ACC112 (cell line): ENCODE results near the gene ZKSCAN7.
A peak's percentile ranks its signal among the peaks of the same experiment; 100 is the strongest.
"Not testable (repeated sequence)": the region's sequence is repeated elsewhere in the genome, so short reads cannot be mapped to it uniquely, and the experiment has no call there.

Experiments
- H2AFZ ChIP-seq: fragments of 200-600 bp; sonication (generic); one replicate; pipeline ENCODE4 v1.6.0; 2017; ENCODE audit warnings: antibody characterized with exemption, low read length; ENCODE audit not compliant: unreplicated experiment
- H3K27ac ChIP-seq: fragments of 200-600 bp; sonication (generic); 2 replicates; pipeline ENCODE4 v1.5.1; 2014; ENCODE audit warnings: low read depth, mild to moderate bottlenecking, antibody characterized with exemption, low read length, moderate library complexity
- H3K27me3 ChIP-seq: fragments of 200-600 bp; sonication (generic); 2 replicates; pipeline ENCODE4 v1.6.1; 2014; ENCODE audit warnings: mild to moderate bottlenecking, antibody characterized with exemption, low read length, moderate library complexity, mixed read lengths; ENCODE audit not compliant: insufficient read depth
- H3K36me3 ChIP-seq: fragments of 200-600 bp; sonication (generic); 2 replicates; pipeline ENCODE4 v1.6.1; 2016; ENCODE audit warnings: mild to moderate bottlenecking, antibody characterized with exemption, low read length, moderate library complexity, mixed read lengths; ENCODE audit not compliant: insufficient read depth
- H3K4me1 ChIP-seq: fragments of 200-600 bp; sonication (generic); one replicate; pipeline ENCODE4 v1.6.1; 2016; ENCODE audit warnings: low read length, mixed read lengths; ENCODE audit not compliant: insufficient read depth, unreplicated experiment, control insufficient read depth
- H3K4me3 ChIP-seq: fragments of 200-600 bp; sonication (generic); 2 replicates; pipeline ENCODE4 v1.5.1; 2014; ENCODE audit warnings: mild to moderate bottlenecking, low read depth, low read length
- H3K79me2 ChIP-seq: fragments of 200-600 bp; sonication (generic); one replicate; pipeline ENCODE4 v1.6.0; 2016; ENCODE audit warnings: low read length; ENCODE audit not compliant: control insufficient read depth, unreplicated experiment, insufficient read depth

Gene ZKSCAN7

GRCh38 chr3:44568561-44568960 is 13.6 kb downstream of the ZKSCAN7 start:
- H3K4me3 ChIP-seq = no peak overlapping the region
- H3K4me1 ChIP-seq = no peaks in the 10 kb centered on the region
- H3K27me3 ChIP-seq = no peaks in the 10 kb centered on the region
- H3K27ac ChIP-seq = no peak overlapping the region
- no peaks in the 10 kb centered on the region for H3K79me2 ChIP-seq
- peaks cover 61% of the 10 kb centered on the region for H3K36me3 ChIP-seq
- H2AFZ ChIP-seq = no peak overlapping the region

- Histone ChIP-seq H3K27me3 (no peaks in the 10 kb centered on the region), H3K4me3 (no peak overlapping the region), H3K36me3 (peaks cover 48% of the 10 kb centered on the region)
Observed at GRCh38 chr3:44571024-44571423, 16.0 kb downstream of the ZKSCAN7 start.

GRCh38 chr3:44576613-44577012 is 21.6 kb downstream of the ZKSCAN7 start:
- Histone ChIP-seq H2AFZ (no peak overlapping the region), H3K27ac (no peak overlapping the region), H3K4me1 (no peaks in the 10 kb centered on the region)

More at GRCh38 chr3:44571024-44571423, 16.0 kb downstream of the ZKSCAN7 start:
- Histone ChIP-seq H3K4me1 (no peaks in the 10 kb centered on the region), H3K79me2 (no peaks in the 10 kb centered on the region), H2AFZ (no peak overlapping the region), H3K27ac (no peak overlapping the region)

GRCh38 chr3:44577354-44577952 is 22.5 kb downstream of the ZKSCAN7 start:
- H3K4me3 ChIP-seq, H3K79me2 ChIP-seq, H3K36me3 ChIP-seq, H3K27me3 ChIP-seq, H3K27ac ChIP-seq, H2AFZ ChIP-seq, H3K4me1 ChIP-seq: not testable (repeated sequence)

More at GRCh38 chr3:44576613-44577012, 21.6 kb downstream of the ZKSCAN7 start:
- Histone ChIP-seq H3K27me3 (no peaks in the 10 kb centered on the region), H3K79me2 (no peaks in the 10 kb centered on the region), H3K36me3 (peaks cover 6% of the 10 kb centered on the region; the same call in 1 of the 2 replicates), H3K4me3 (no peak overlapping the region)

- H3K4me1 ChIP-seq, H3K79me2 ChIP-seq, H3K36me3 ChIP-seq, H3K27me3 ChIP-seq, H2AFZ ChIP-seq, H3K4me3 ChIP-seq, H3K27ac ChIP-seq: not testable (repeated sequence)
Observed at GRCh38 chr3:44578316-44578715, 23.3 kb downstream of the ZKSCAN7 start.

GRCh38 chr3:44578924-44579515 is 24.0 kb downstream of the ZKSCAN7 start:
- H3K27ac ChIP-seq, H3K36me3 ChIP-seq, H2AFZ ChIP-seq, H3K4me3 ChIP-seq, H3K27me3 ChIP-seq, H3K79me2 ChIP-seq, H3K4me1 ChIP-seq: not testable (repeated sequence)

- H3K4me3 ChIP-seq, H3K36me3 ChIP-seq, H3K79me2 ChIP-seq, H3K27ac ChIP-seq, H2AFZ ChIP-seq, H3K27me3 ChIP-seq, H3K4me1 ChIP-seq: not testable (repeated sequence)
Observed at GRCh38 chr3:44579749-44580148, 24.8 kb downstream of the ZKSCAN7 start.

GRCh38 chr3:44580971-44581370 is 26.0 kb downstream of the ZKSCAN7 start:
- not testable (repeated sequence) for H3K27me3 ChIP-seq, H3K4me1 ChIP-seq, H2AFZ ChIP-seq, H3K36me3 ChIP-seq, H3K27ac ChIP-seq, H3K4me3 ChIP-seq, H3K79me2 ChIP-seq

- H3K79me2 ChIP-seq = no peaks in the 10 kb centered on the region
- H3K4me3 ChIP-seq = peak within 1 kb of the TSS; percentile 85
- peaks cover 28% of the 10 kb centered on the region for H3K36me3 ChIP-seq
- H3K4me1 ChIP-seq = no peaks in the 10 kb centered on the region
- H2AFZ ChIP-seq = peak within 1 kb of the TSS; percentile 97
- H3K27me3 ChIP-seq = no peaks in the 10 kb centered on the region
- peak within 1 kb of the TSS; percentile 66 for H3K27ac ChIP-seq
Observed at GRCh38 chr3:44584646-44585501, 29.9 kb downstream of the ZKSCAN7 start, which contains the start of gene ZNF660. ZNF660 (plus strand) TSS chr3:44584964; CDS start chr3:44594194, 9,230 bp downstream.

- Histone ChIP-seq H2AFZ (no peak overlapping the region), H3K36me3 (peaks cover 54% of the 10 kb centered on the region), H3K4me1 (no peaks in the 10 kb centered on the region), H3K4me3 (no peak overlapping the region), H3K27me3 (no peaks in the 10 kb centered on the region), H3K27ac (no peak overlapping the region), H3K79me2 (no peaks in the 10 kb centered on the region)
Observed at GRCh38 chr3:44596621-44597020, 41.6 kb downstream of the ZKSCAN7 start.
